HEK293T (cell line): ENCODE results near the gene CEBPE.

Experiments used
- CTCF ChIA-PET: fragments of 350-600 bp; formaldehyde crosslinking; extraction: SDS; loops from one replicate; lab custom pipeline; 2021; ENCODE audit warnings: antibody characterized with exemption, inconsistent platforms; lab: Yijun Ruan, JAX
- POLR2A ChIA-PET: fragments of 350-600 bp; formaldehyde crosslinking; extraction: SDS; loops from one replicate; lab custom pipeline; 2020; ENCODE audit warnings: antibody characterized with exemption, inconsistent platforms; lab: Yijun Ruan, JAX
- DNase-seq: peaks from one replicate; pipeline ENCODE4 v3.0.0; 2012; ENCODE audit warnings: mixed read lengths; ENCODE audit errors: extremely low spot score
- ARNT ChIP-seq: fragments of 450-650 bp; IDR thresholded peaks from 2 replicates; pipeline ENCODE4 v1.6.1; 2017; ENCODE audit warnings: mild to moderate bottlenecking
- BHLHE40 ChIP-seq: fragments of 450-650 bp; IDR thresholded peaks from 2 replicates; pipeline ENCODE4 v1.6.1; 2016; ENCODE audit warnings: mild to moderate bottlenecking, moderate library complexity, borderline replicate concordance
- CTBP1 ChIP-seq: fragments of 450-650 bp; IDR thresholded peaks from 2 replicates; pipeline ENCODE4 v1.6.1; 2016; ENCODE audit warnings: borderline replicate concordance
- ELF4 ChIP-seq: fragments of 450-650 bp; IDR thresholded peaks from 2 replicates; pipeline ENCODE4 v1.6.1; 2017; ENCODE audit warnings: antibody characterized with exemption
- FOXA1 ChIP-seq: fragments of 450-650 bp; IDR thresholded peaks from 2 replicates; pipeline ENCODE4 v1.6.1; 2016; ENCODE audit warnings: mild to moderate bottlenecking
- FOXK2 ChIP-seq: fragments of 450-650 bp; IDR thresholded peaks from 2 replicates; pipeline ENCODE4 v1.6.1; 2016; ENCODE audit warnings: mild to moderate bottlenecking
- FOXM1 ChIP-seq: fragments of 450-650 bp; IDR thresholded peaks from 2 replicates; pipeline ENCODE4 v1.6.1; 2017; ENCODE audit warnings: mild to moderate bottlenecking, borderline replicate concordance
- HDGF ChIP-seq: fragments of 450-650 bp; IDR thresholded peaks from 2 replicates; pipeline ENCODE4 v1.6.1; 2017; ENCODE audit warnings: antibody characterized with exemption, borderline replicate concordance
- L3MBTL2 ChIP-seq: fragments of 450-650 bp; conservative IDR thresholded peaks from 2 replicates; pipeline ENCODE4 v1.6.1; 2016; ENCODE audit warnings: mild to moderate bottlenecking
- LEF1 ChIP-seq: fragments of 450-650 bp; IDR thresholded peaks from 2 replicates; pipeline ENCODE4 v1.6.1; 2017; ENCODE audit warnings: mild to moderate bottlenecking, borderline replicate concordance
- NFRKB ChIP-seq: fragments of 450-650 bp; IDR thresholded peaks from 2 replicates; pipeline ENCODE4 v1.6.1; 2016; ENCODE audit warnings: mild to moderate bottlenecking, moderate library complexity
- PKNOX1 ChIP-seq: fragments of 450-650 bp; IDR thresholded peaks from 2 replicates; pipeline ENCODE4 v1.6.1; 2016
- SP1 ChIP-seq: fragments of 450-650 bp; IDR thresholded peaks from 2 replicates; pipeline ENCODE4 v1.6.1; 2017
- SUZ12 ChIP-seq: fragments of 450-650 bp; IDR thresholded peaks from 2 replicates; pipeline ENCODE4 v1.6.1; 2016; ENCODE audit warnings: mild to moderate bottlenecking
- TARDBP ChIP-seq: fragments of 450-650 bp; IDR thresholded peaks from 2 replicates; pipeline ENCODE4 v1.6.1; 2016
- ZNF384 ChIP-seq: fragments of 450-650 bp; IDR thresholded peaks from 2 replicates; pipeline ENCODE4 v1.6.1; 2016

CEBPE gene

GRCh38 chr14:23125011-23125410 lies 6.0 kb upstream of the CEBPE start:
- TF ChIP-seq BHLHE40 (no peak), ELF4 (no peak), LEF1 (no peak), ZNF384 (no peak), SP1 (no peak), FOXM1 (no peak), ARNT (no peak), FOXA1 (no peak), HDGF (no peak), SUZ12 (no peak), PKNOX1 (no peak), TARDBP (no peak), FOXK2 (no peak), CTBP1 (no peak), L3MBTL2 (no peak), NFRKB (no peak)
- no peak for DNase-seq
- ChIA-PET CTCF (interaction anchor here (0.7 to 0.8 kb wide), 2 partner anchors 48 to 52 kb away, joined by 3 read pairs; no protein-coding TSS in a partner anchor), POLR2A (no interaction called here)

GRCh38 chr14:23124337-23124954 lies 5.4 kb upstream of the CEBPE start:
- ChIA-PET POLR2A (no interaction called here), CTCF (interaction anchor here (0.8 kb wide), 1 partner anchor 47 kb away, joined by 3 read pairs; no protein-coding TSS in a partner anchor)
- no peak for DNase-seq
- TF ChIP-seq SUZ12 (no peak), HDGF (no peak), PKNOX1 (no peak), NFRKB (no peak), SP1 (no peak), CTBP1 (no peak), FOXK2 (no peak)

GRCh38 chr14:23123419-23123818 lies 4.4 kb upstream of the CEBPE start:
- TF ChIP-seq BHLHE40 (no peak), PKNOX1 (0 out of 2 replicates have a peak, but pooled peaks have one; percentile 19)
- no peak for DNase-seq
- CTCF ChIA-PET, result interaction anchor here (0.6 to 1.3 kb wide), 4 partner anchors 46 to 169 kb away, joined by 3 to 4 read pairs (median 3); no protein-coding TSS in a partner anchor

GRCh38 chr14:23122086-23122485 lies 3.0 kb upstream of the CEBPE start:
- DNase-seq, result no peak
- ChIA-PET CTCF (interaction anchor here (0.6 to 4.3 kb wide), 12 partner anchors 9 to 73 kb away, joined by 3 to 145 read pairs (median 8); partner anchors contain the start of gene SLC7A8), POLR2A (interaction anchor here (1.1 to 2.6 kb wide), 3 partner anchors 27 to 65 kb away, joined by 5 to 14 read pairs (median 10); partner anchors contain the start of genes ACIN1 and SLC7A8)
- TF ChIP-seq PKNOX1 (no peak), LEF1 (no peak), FOXA1 (no peak), BHLHE40 (no peak)

More at GRCh38 chr14:23123419-23123818, 4.4 kb upstream of the CEBPE start:
- POLR2A ChIA-PET, result interaction anchor here (0.9 kb wide), 1 partner anchor 61 kb away, joined by 5 read pairs; the partner anchor contains the start of gene SLC7A8

GRCh38 chr14:23121361-23121771 lies 2.3 kb upstream of the CEBPE start:
- CTCF ChIA-PET, result interaction anchor here (0.5 to 4.3 kb wide), 23 partner anchors 9 to 259 kb away, joined by 3 to 145 read pairs (median 7); partner anchors contain the start of genes ACIN1, C14orf119 and SLC7A8
- POLR2A ChIA-PET, result interaction anchor here (1.1 to 2.6 kb wide), 4 partner anchors 27 to 201 kb away, joined by 3 to 14 read pairs (median 8); partner anchors contain the start of genes ACIN1 and SLC7A8
- no peak for DNase-seq
- TF ChIP-seq SUZ12, result no peak
- TF ChIP-seq LEF1, result no peak
- no peak for TF ChIP-seq FOXK2
- no peak for TF ChIP-seq NFRKB
- TF ChIP-seq HDGF, result no peak
- no peak for TF ChIP-seq ELF4
- no peak for TF ChIP-seq L3MBTL2
- no peak for TF ChIP-seq PKNOX1
- TF ChIP-seq SP1, result no peak
- TF ChIP-seq FOXM1, result no peak
- TF ChIP-seq ARNT, result no peak
- no peak for TF ChIP-seq ZNF384
- TF ChIP-seq TARDBP, result no peak
- TF ChIP-seq BHLHE40, result no peak
- no peak for TF ChIP-seq FOXA1
- no peak for TF ChIP-seq CTBP1
